HL-60 (cell line): Measurements from ENCODE around the gene BAAT.

Experiments
- TF ChIP-seq, protein P1 (sequence below): IDR thresholded peaks from one replicate; pipeline ENCODE4 v1.5.1; 2011; ENCODE audit warnings: low read length, control low read depth, inconsistent platforms; ENCODE audit not compliant: insufficient read depth
- TF ChIP-seq, protein P2 (sequence below): IDR thresholded peaks from 2 replicates; pipeline ENCODE4 v1.6.1; 2012; ENCODE audit warnings: low read depth; ENCODE audit not compliant: insufficient replicate concordance

DNA sequence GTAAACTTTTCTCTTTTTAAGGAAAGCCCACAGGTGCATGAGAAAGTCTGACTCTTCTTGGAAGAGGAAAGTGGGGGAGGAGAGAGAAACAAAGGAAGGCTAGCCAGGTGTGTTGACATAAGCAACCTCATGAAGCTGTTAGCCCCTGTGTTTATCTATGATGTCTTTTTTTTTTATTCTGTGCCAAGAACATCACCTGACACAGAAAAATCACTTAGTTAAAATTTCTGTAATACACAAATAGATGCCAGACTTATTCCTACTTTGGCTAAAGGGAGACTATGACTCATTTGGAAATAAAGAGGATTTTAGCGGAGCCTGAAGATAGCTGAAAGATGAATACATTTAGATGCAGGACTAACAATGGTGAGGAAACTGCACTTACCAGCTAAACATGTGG is 58.3 kb downstream of the BAAT start:
- TF ChIP-seq, protein P1, sequence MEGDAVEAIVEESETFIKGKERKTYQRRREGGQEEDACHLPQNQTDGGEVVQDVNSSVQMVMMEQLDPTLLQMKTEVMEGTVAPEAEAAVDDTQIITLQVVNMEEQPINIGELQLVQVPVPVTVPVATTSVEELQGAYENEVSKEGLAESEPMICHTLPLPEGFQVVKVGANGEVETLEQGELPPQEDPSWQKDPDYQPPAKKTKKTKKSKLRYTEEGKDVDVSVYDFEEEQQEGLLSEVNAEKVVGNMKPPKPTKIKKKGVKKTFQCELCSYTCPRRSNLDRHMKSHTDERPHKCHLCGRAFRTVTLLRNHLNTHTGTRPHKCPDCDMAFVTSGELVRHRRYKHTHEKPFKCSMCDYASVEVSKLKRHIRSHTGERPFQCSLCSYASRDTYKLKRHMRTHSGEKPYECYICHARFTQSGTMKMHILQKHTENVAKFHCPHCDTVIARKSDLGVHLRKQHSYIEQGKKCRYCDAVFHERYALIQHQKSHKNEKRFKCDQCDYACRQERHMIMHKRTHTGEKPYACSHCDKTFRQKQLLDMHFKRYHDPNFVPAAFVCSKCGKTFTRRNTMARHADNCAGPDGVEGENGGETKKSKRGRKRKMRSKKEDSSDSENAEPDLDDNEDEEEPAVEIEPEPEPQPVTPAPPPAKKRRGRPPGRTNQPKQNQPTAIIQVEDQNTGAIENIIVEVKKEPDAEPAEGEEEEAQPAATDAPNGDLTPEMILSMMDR, result no peak
- TF ChIP-seq, protein P2, sequence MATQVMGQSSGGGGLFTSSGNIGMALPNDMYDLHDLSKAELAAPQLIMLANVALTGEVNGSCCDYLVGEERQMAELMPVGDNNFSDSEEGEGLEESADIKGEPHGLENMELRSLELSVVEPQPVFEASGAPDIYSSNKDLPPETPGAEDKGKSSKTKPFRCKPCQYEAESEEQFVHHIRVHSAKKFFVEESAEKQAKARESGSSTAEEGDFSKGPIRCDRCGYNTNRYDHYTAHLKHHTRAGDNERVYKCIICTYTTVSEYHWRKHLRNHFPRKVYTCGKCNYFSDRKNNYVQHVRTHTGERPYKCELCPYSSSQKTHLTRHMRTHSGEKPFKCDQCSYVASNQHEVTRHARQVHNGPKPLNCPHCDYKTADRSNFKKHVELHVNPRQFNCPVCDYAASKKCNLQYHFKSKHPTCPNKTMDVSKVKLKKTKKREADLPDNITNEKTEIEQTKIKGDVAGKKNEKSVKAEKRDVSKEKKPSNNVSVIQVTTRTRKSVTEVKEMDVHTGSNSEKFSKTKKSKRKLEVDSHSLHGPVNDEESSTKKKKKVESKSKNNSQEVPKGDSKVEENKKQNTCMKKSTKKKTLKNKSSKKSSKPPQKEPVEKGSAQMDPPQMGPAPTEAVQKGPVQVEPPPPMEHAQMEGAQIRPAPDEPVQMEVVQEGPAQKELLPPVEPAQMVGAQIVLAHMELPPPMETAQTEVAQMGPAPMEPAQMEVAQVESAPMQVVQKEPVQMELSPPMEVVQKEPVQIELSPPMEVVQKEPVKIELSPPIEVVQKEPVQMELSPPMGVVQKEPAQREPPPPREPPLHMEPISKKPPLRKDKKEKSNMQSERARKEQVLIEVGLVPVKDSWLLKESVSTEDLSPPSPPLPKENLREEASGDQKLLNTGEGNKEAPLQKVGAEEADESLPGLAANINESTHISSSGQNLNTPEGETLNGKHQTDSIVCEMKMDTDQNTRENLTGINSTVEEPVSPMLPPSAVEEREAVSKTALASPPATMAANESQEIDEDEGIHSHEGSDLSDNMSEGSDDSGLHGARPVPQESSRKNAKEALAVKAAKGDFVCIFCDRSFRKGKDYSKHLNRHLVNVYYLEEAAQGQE, result no peak
